IPS-18a (cell line): ENCODE results near the gene SLC13A3.

Experiments
- H3K27ac ChIP-seq: one replicate; pipeline ENCODE4 v1.5.1; 2013; ENCODE audit warnings: low read length
- H3K27me3 ChIP-seq: one replicate; pipeline ENCODE4 v1.6.1; 2013; ENCODE audit warnings: mild to moderate bottlenecking, low read length; ENCODE audit not compliant: control insufficient read depth, insufficient read depth
- H3K36me3 ChIP-seq: one replicate; pipeline ENCODE4 v1.6.1; 2013; ENCODE audit warnings: low read depth, low read length; ENCODE audit not compliant: control insufficient read depth
- H3K4me1 ChIP-seq: one replicate; pipeline ENCODE4 v1.6.1; 2013; ENCODE audit warnings: low read depth, low read length; ENCODE audit not compliant: control insufficient read depth
- H3K4me3 ChIP-seq: one replicate; pipeline ENCODE4 v1.5.1; 2013; ENCODE audit warnings: low read length
- H3K9ac ChIP-seq: one replicate; pipeline ENCODE4 v1.6.1; 2013; ENCODE audit warnings: mild to moderate bottlenecking, low read length, moderate library complexity
- H3K9me3 ChIP-seq: one replicate; pipeline ENCODE4 v1.6.1; 2013; ENCODE audit warnings: low read depth, low read length; ENCODE audit not compliant: control insufficient read depth

SLC13A3 gene

GRCh38 chr20:46520976-46521579 is 130.2 kb downstream of the SLC13A3 start:
- H3K27ac ChIP-seq = no peak overlapping the region
- H3K9me3 ChIP-seq = no peaks in the 10 kb centered on the region
- no peak overlapping the region for H3K4me3 ChIP-seq
- no peak overlapping the region for H3K9ac ChIP-seq
- H3K36me3 ChIP-seq = no peaks in the 10 kb centered on the region
- no peaks in the 10 kb centered on the region for H3K4me1 ChIP-seq
- H3K27me3 ChIP-seq = peaks cover 10% of the 10 kb centered on the region

GRCh38 chr20:46520540-46520939 is 130.7 kb downstream of the SLC13A3 start:
- H3K27me3 ChIP-seq = peaks cover 10% of the 10 kb centered on the region
- no peak overlapping the region for H3K9ac ChIP-seq
- no peak overlapping the region for H3K4me3 ChIP-seq
- H3K9me3 ChIP-seq = no peaks in the 10 kb centered on the region
- no peak overlapping the region for H3K27ac ChIP-seq
- H3K36me3 ChIP-seq = no peaks in the 10 kb centered on the region
- no peaks in the 10 kb centered on the region for H3K4me1 ChIP-seq

- Histone ChIP-seq H3K27ac (no peak overlapping the region), H3K4me1 (no peaks in the 10 kb centered on the region), H3K9ac (no peak overlapping the region), H3K9me3 (no peaks in the 10 kb centered on the region), H3K4me3 (no peak overlapping the region), H3K27me3 (peaks cover 7% of the 10 kb centered on the region), H3K36me3 (no peaks in the 10 kb centered on the region)
Observed at GRCh38 chr20:46519471-46520068, 131.7 kb downstream of the SLC13A3 start.

- Histone ChIP-seq H3K4me1 (peaks cover 3% of the 10 kb centered on the region), H3K27me3 (peaks cover 7% of the 10 kb centered on the region), H3K9ac (peak within 1 kb of the TSS; percentile 83), H3K4me3 (peak within 1 kb of the TSS; percentile 97), H3K9me3 (no peaks in the 10 kb centered on the region), H3K36me3 (no peaks in the 10 kb centered on the region), H3K27ac (no peak within 1 kb of the TSS)
Observed at GRCh38 chr20:46512943-46513844, 138.1 kb downstream of the SLC13A3 start, which contains the start of gene ZNF334. TSS of gene ZNF334 (minus strand) at chr20:46513559. CDS start at chr20:46512102, 1,457 bp downstream.

- peaks cover 3% of the 10 kb centered on the region for H3K4me1 ChIP-seq
- peaks cover 12% of the 10 kb centered on the region for H3K9me3 ChIP-seq
- no peak overlapping the region for H3K4me3 ChIP-seq
- H3K27me3 ChIP-seq = no peaks in the 10 kb centered on the region
- H3K9ac ChIP-seq = no peak overlapping the region
- peaks cover 9% of the 10 kb centered on the region for H3K36me3 ChIP-seq
- H3K27ac ChIP-seq = no peak overlapping the region
Observed at GRCh38 chr20:46509523-46509922, 141.7 kb downstream of the SLC13A3 start.
